GM23248 (cell line): Measurements from ENCODE around the gene PRKAG1.

Experiments used
- EZH2 ChIP-seq: fragments of 200-600 bp; sonication (generic); IDR thresholded peaks from 2 replicates; pipeline ENCODE4 v1.6.1; 2018; ENCODE audit warnings: antibody characterized with exemption, mild to moderate bottlenecking; ENCODE audit not compliant: insufficient read depth, poor library complexity, severe bottlenecking
- EZH2phosphoT487 ChIP-seq: fragments of 200-600 bp; sonication (generic); IDR thresholded peaks from 2 replicates; pipeline ENCODE4 v1.6.1; 2018; ENCODE audit warnings: antibody characterized with exemption, moderate library complexity, mild to moderate bottlenecking, low read depth; ENCODE audit not compliant: insufficient read depth

DNA sequence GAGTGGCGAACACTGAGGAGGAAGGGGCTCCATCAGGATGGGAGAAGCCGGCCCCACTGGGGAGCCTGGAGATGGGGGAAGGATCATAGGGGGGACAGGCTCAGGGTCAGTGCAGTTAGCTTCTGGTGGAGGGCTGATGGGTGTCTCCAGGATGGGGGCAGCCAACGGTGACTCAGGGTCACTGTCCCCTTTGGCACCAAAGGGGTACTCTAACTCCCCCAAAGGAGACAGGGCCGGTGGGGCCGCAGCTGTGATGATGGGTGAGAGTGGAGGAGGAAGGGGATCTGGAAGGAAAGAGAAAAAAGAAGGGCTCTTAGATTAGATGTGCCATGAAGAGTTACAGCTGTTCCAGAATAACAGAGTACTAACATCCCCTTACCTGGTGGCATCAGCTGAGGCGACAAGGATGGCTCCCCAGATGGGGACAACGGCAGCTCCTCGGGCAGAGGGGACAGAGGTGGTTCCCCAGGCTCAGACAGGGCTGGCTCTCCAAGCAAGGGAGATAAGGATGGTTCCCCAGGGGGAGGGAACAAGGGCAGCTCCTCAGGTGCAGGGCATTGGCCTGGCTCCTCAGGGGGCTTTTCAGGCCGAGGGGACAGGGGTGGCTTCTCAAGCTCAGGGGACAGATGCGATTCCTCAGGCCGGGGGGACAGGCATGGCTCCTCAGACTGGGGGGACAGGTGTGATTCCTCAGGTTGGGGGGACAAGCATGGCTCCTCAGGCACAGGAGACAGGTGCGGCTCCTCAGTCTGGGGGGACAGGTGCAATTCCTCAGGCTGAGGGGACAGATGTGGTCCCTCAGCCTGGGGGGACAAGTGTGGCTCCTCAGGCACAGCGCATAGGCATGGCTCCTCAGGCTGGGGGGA lies 32.2 kb upstream of the PRKAG1 start:
- TF ChIP-seq EZH2phosphoT487 (no peak), EZH2 (no peak)
